GM18508 (cell line): ENCODE measurements around the gene CILP2.

Experiments
- ATAC-seq: cut with Tn5 transposase; IDR thresholded peaks from one replicate; pipeline ENCODE4 v1.9.1; 2021; ENCODE audit warnings: moderate number of reproducible peaks; ENCODE audit not compliant: insufficient read depth, unreplicated experiment

The CILP2 gene

DNA sequence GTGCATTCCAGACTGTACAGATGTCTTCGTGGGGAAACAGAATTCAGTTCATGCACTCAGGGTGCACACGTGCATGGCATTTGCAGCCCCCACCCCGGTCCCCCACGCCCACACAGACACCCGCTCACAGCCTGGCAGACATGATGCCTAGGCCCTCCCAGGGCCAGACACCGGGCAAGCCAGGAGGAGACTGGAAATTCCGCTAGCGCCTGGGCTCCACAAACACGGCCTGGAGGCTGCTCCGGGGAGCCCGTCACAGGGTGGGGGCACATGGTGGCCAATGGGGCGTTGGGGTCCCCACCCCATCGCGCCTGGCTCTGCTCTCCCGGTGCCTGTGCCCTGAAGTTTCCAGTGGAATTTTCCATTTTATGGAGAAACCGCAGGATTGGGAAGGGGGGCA is 3.6 kb downstream of the CILP2 start:
- ATAC-seq, result no peak

- ATAC-seq, result no peak
Observed at GRCh38 chr19:19542507-19542906, 4.4 kb downstream of the CILP2 start.

GRCh38 chr19:19543101-19543500 is 5.0 kb downstream of the CILP2 start:
- no peak for ATAC-seq

DNA sequence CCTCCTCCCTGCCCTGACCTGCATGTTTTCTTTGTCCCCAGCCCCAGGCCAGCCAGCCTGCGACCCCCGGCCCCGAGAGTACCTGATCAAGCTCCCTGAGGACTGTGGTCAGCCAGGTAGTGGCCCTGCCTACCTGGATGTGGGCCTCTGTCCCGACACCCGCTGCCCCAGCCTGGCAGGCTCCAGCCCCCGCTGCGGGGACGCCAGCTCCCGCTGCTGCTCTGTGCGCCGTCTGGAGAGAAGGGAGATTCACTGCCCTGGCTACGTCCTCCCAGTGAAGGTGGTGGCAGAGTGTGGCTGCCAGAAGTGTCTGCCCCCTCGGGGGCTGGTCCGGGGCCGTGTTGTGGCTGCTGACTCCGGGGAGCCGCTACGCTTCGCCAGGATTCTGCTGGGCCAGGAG is 5.6 kb downstream of the CILP2 start:
- no peak for ATAC-seq

- no peak for ATAC-seq
Observed at GRCh38 chr19:19544257-19544953, 6.3 kb downstream of the CILP2 start.

DNA sequence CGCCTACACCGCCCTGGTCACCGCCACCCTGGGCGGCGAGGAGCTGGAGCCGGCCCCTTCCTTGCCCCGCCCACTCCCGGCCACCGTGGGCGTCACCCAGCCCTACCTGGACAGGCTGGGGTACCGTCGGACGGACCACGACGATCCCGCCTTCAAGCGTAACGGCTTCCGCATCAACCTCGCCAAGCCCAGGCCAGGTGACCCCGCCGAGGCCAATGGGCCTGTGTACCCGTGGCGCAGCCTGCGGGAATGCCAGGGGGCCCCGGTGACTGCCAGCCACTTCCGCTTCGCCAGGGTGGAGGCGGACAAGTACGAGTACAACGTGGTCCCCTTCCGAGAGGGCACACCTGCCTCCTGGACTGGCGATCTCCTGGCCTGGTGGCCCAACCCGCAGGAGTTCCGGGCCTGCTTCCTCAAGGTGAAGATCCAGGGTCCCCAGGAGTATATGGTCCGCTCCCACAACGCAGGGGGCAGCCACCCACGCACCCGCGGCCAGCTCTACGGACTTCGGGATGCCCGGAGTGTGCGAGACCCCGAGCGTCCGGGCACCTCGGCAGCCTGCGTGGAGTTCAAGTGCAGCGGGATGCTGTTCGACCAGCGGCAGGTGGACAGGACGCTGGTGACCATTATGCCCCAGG is 7.0 kb downstream of the CILP2 start:
- ATAC-seq, result no peak

GRCh38 chr19:19545707-19546106 is 7.6 kb downstream of the CILP2 start:
- ATAC-seq, result no peak

GRCh38 chr19:19546751-19547162 is 8.7 kb downstream of the CILP2 start:
- no peak for ATAC-seq

- no peak for ATAC-seq
Observed at GRCh38 chr19:19547674-19548336, 9.7 kb downstream of the CILP2 start.

DNA sequence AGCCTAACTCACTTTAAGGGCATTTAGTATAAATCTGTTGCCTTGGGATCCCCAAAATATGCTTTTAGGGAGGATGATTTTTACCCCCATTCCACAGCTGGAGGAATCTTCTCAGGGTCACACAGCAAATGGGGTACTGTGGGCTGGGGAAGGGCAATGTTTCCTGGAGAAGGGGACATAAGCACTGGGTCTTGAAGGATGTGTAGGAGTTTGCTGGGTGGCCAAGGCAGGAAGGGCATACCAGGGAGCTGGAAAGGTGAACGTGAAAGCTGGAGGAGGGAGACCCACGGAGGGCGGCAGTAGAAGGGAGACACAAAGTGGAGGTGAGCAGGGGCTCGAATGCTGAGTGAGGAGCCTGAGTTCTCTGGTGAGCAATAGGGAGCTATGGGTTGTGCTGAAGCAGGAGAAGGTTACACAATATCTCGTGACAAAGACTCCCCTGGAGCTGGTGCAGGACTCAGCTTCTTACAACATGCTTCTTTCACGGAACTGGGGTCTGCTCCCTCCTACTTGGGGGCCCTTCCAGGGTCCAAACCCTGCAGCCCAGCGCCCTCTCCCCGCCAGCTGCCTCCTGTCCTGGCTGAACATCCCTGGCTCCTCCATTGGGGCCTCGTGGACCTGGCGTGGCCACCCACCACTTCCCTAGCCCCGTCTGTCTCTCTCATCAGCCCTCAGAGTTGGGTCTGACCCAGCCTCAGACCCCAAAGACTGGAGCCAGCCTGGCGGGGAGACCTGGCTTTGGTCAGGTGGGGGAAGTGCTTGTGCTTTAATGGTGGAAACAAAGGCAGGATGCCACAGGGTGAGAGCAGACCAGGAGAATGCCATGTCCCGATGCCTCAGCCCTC is 11.1 kb downstream of the CILP2 start:
- ATAC-seq, result no peak

DNA sequence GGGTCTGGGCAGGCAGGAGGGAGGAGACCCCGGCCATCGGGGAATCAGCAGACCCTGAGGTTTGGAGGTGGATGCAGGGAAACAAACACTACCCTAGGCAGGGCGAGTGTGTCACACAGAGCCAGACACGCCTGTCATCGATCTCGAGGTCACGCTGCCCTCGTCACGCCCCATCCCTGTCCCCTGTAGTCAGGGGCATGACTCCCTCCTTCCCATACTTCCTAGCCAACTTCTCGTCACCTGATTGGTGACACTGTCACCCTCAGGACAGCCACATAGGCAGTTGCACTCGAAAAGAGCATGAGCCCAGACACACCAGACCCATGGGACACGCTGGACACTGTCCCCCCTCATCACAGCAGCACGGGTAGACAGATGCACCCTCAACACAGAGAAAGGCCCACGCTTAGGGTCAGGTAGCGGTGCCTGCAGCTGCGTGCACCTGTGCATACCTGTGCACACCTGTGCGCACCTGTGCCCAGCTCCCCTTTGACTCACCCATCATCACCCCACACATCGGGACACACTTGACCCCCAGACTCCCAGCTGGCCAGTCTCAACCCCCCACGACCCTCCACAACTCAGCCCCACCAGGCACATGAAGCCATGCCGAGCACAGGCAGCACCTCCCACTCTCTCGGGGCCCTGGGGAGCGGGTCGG is 11.9 kb downstream of the CILP2 start:
- ATAC-seq, result no peak

DNA sequence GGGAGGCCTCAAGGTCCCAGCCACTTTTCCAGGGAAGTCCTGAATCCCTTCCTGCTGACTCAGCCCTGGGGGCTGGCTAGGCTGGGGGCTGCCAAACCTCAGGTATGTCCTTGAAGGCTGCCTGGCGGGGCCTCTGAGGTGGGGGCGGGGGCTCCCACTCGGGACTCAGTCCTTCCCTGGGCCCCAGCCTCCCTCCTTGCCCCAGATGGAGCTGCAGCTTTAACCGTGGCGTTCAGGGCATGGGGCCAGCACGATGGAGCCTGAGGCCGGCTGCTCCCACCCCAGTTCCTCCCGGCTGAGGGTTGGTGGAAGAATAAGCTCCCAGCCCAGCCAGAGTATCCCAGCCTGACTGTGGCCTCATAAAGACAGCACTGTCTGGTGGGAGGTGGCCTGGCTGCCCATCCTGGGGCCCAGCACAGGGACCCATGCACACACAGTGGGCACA is 12.4 kb downstream of the CILP2 start:
- ATAC-seq, result no peak

- ATAC-seq, result no peak
Observed at GRCh38 chr19:19550972-19551852, 13.1 kb downstream of the CILP2 start.

DNA sequence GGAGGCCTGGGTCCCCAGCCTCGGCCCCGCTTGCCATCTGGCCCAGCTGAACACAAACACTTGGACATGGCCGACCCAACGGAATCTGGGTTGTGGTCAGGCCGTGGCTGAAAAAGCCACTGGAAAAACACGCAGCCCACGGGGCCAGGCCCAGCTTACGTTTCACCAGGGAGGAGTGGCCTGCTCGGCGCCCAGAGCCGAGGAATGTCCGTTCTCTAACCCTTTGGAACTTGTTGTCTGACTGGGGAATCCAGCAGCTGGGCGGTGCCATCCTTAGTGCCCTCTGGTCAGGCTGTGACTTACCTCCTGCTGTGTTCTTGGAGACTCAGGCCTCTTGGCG is 13.8 kb downstream of the CILP2 start:
- ATAC-seq, result no peak

DNA sequence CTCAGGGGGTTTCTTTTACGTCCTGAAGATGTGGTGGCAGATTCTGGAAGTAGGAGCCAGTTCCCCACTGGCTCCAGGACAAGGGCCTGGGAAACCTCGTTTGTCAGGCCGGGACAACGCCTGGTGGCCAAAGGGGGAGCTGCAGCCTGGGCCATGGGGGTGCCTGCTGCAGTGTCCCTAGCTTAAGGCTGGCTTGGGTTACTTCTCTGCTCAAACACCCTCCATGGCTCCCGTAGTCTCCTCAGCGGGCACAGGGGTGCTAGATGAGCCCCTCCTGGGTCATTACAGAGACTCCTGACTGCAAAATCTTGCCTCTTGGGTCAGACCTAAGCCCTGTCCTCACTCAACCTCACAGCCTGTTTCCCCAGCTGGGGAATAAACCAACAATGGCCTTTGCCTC is 14.7 kb downstream of the CILP2 start:
- no peak for ATAC-seq

DNA sequence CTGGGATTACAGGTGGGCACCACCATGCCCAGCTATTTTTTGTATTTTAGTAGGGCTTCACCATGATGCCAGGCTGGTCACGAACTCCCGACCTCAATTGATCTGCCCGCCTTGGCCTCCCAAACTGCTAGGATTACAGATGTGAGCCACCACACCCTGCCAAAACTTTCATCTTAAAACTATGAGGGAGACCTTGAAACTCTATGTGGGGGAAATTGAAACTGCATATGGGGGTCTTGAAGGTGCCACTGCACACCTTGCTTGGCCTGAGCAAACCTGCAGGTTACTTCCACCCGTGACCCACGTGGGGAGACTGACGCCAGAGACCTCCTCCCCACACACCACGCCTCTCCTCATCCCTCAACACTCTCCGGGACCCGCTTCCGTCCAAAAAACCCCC is 15.6 kb downstream of the CILP2 start:
- no peak for ATAC-seq

DNA sequence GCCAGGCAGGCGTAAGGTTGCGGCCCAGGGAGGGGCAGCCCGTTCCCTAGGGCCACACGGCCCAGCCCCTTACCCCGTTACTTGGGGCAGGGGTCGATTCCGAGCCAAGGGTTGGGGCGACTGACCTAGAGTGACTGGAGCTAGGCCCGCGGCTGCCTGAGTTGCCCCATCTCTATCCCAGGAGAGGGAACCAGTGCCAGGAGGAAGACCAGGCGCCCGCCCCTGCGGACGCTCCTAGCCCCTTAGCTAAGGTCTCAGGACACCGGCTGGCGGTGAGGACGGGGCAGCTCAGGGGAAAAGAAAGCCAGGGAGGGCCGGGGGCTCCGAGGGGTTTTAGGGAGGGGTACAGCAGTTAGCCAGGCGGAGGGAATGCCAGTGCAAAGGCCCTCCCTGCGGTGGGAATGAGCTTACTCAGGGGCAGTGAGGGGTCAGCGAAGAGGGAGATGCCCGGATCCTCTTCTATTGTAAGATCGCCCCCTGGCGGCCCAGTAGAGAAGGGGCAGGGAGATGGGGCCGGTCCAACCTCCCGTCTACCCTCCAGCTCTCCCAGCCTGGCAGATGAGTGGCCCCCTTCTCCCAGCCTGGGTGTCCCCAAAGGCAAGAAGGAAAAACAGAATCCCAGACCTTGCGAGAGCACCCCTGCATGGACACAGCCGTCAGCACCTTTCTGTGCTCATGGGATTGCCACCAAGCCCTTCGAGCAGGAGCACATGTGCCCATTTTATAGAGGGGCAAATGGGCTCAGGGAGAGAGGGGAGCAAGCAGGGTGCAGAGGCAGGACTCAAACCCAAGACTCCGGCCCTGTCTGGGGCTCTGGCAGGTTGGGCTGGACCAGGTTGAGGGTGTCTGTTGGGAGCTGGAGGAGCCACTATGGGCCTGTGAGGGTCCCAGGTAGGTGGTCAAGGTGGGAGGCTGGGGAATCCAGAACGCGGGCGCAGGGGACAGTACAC is 16.3 kb downstream of the CILP2 start:
- no peak for ATAC-seq

- no peak for ATAC-seq
Observed at GRCh38 chr19:19558055-19558454, 20.0 kb downstream of the CILP2 start.
